Peyer's patch (tissue), 4 donors: Measurements from ENCODE around the gene PCNX2.

Experiments used
- POLR2A ChIP-seq, 2 donors: fragments of 450-650 bp; IDR thresholded peaks; one replicate each; pipeline ENCODE4 v1.5.1; 2017; ENCODE audit warnings: antibody characterized with exemption in 2 of 2, mild to moderate bottlenecking in 2 of 2, moderate library complexity in 2 of 2
- TF ChIP-seq, protein P1 (sequence below), 6 experiments: fragments of 450-650 bp in 4 of 6; fragments of 200-600 bp in 2 of 6; sonication (generic) in 1 of 6; IDR thresholded peaks; one replicate each; pipeline ENCODE4 v1.5.1; 2017 to 2019; ENCODE audit warnings: antibody characterized with exemption in 6 of 6, mild to moderate bottlenecking in 3 of 6, moderate library complexity in 1 of 6

GRCh38 chr1:233097546-233097945 lies 198.0 kb downstream of the PCNX2 start:
- TF ChIP-seq, protein P1, sequence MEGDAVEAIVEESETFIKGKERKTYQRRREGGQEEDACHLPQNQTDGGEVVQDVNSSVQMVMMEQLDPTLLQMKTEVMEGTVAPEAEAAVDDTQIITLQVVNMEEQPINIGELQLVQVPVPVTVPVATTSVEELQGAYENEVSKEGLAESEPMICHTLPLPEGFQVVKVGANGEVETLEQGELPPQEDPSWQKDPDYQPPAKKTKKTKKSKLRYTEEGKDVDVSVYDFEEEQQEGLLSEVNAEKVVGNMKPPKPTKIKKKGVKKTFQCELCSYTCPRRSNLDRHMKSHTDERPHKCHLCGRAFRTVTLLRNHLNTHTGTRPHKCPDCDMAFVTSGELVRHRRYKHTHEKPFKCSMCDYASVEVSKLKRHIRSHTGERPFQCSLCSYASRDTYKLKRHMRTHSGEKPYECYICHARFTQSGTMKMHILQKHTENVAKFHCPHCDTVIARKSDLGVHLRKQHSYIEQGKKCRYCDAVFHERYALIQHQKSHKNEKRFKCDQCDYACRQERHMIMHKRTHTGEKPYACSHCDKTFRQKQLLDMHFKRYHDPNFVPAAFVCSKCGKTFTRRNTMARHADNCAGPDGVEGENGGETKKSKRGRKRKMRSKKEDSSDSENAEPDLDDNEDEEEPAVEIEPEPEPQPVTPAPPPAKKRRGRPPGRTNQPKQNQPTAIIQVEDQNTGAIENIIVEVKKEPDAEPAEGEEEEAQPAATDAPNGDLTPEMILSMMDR (IDR thresholded peaks at IDR 0.05), result no peak
- no peak for TF ChIP-seq POLR2A (IDR thresholded peaks at IDR 0.05)
